Measurements from ENCODE around the gene MZT2A.
"Not testable (repeated sequence)": the region's sequence is repeated elsewhere in the genome, so short reads cannot be mapped to it uniquely, and the experiment has no call there.

Gene MZT2A

DNA sequence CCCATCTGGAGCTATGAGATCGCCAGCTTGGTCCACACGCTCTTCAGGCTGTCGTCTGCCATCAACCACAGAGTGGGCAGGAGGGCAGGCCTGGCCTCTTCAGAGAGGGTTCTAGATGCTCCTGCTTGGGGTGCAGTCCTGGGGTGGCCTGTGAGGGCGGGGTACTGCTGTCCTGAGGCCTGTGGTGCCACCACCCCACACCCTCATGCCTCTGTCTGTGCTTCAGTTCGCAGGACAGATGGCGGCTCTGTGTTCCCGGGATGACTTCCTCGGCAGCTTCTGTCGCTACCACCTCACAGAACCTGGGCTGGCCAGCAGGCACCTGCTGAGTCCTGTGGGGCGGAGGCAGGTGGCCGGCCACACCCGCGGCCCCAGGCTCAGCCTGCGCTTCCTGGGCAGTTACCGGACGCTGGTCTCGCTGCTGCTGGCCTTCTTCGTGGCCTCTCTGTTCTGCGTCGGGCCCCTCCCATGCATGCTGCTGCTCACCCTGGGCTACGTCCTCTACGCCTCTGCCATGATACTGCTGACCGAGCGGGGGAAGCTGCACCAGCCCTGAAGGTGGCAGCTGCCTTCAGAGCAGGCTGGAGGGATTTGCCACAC, 27.8 kb upstream of the MZT2A start:
- not testable (repeated sequence) for DNase-seq

DNA sequence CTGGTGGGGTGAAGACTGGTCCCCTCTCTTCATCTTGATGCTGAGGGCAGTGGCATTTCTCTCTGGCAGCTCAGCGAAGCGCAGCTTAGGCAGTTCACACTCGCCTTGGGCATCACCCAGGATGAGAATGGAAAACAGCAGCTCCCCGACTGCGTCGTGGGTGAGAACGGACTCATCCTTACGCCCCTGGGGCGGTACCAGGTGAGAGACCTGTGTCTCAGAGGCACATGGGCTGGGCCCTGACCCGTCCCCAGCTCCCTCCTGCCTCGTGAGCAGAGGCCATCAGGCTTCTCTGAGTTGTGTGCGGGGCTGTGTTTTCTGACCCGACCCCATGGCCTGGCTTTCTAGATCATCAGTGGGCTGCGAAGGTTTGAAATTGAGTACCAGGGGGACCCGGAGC, 27.3 kb upstream of the MZT2A start:
- no peak for DNase-seq

DNA sequence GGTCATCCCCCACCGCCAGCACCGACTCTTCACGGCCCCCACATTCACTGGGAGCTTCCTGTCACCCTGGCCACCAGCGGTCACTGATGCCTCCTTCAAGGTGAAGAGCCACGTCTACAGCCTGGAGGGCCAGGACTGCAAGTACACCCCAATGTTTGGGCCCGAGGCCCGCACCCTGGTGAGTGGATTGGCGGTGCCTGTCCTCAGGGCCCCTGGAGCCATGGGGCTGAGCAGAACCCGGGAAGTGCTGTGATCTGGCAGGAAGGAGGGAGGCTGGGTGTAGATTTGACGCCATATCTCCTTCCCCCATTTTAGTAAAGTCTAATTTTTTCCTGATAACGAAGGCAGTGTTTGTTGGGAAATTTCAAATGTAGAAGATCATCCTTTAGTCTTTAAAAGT, 26.3 kb upstream of the MZT2A start:
- not testable (repeated sequence) for DNase-seq

GRCh38 chr2:131517856-131518255, 25.7 kb upstream of the MZT2A start:
- not testable (repeated sequence) for DNase-seq

DNA sequence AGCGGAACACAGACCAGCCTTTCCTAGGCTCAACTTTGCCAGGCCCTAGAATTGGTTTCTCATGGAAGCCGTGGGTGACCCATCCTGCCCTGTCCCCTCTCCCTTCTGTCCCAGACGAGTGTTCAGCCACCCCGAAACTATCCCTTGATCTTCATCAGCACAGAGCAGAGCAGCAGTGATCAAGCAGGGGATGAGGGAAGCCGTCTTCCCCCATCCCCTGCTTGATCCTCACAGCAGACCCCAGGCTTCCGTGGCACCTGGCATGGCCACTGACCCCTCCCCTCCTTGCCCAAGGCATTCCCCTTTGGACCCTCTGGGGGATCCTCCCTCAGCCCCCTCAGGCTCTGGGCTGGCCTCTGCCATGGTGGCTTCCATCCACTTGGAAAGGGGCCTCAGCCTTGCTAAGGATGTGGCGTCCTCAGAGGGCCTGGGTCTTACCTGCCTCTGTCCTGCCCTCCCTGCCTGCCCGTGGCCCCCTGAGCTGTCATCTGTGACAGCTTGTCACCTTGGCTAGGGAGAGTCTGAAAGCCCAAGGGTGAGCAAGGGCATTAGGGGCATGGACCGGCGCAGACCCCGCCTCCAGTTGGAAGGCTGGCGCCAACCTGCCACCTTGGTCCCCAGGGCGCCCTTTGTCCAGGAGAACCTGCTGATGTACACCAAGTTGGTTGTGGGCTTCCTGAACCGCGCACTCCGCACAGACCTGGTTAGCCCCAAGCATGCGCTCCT, 25.1 kb upstream of the MZT2A start:
- no peak for DNase-seq

DNA sequence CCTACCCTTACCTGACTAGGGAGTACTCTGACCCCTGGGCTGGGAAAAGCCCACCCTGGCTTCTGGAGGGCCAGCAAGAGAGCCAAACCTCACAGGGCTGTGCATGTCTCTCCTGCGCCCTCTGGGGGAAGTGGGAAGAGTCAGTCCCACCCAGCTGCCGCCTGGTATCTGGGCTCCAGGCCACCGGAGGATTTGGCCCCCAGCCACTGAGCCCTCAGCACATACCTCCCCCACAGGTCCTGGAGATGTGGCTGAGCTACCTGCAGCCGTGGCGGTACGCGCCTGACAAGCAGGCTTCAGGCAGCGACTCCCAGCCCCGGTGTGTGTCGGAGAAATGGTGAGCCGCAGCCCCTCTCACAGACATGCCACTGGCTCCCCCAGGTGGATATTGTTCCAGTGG, 24.4 kb upstream of the MZT2A start:
- not testable (repeated sequence) for DNase-seq

DNA sequence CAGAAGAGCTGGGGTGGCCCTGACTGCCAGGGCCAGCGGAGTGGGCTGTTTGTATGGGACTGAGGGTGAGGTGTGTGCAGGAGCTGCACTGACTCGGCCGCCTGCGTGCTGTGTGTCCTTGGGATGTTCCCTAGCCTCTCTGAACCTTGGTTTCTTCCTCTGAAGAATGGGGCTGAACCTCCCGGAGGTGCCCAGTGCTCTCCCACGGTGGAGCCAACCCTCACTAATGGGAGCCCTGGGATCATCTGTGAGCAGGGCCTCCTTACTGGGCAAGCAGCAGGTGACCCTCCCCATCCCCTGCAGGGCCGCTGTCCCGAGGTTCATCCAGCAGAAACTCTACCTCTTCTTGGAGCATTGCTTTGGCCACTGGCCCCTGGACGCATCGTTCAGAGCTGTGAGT, 23.8 kb upstream of the MZT2A start:
- DNase-seq: no peak

- DNase-seq: not testable (repeated sequence)
These were observed 23.0 kb upstream of the MZT2A start for GRCh38 chr2:131515235-131515634.

- not testable (repeated sequence) for DNase-seq
These were observed 22.4 kb upstream of the MZT2A start for GRCh38 chr2:131514408-131515166.

- not testable (repeated sequence) for DNase-seq
These were observed 20.0 kb upstream of the MZT2A start for GRCh38 chr2:131511969-131512870.

- not testable (repeated sequence) for DNase-seq
These were observed 19.2 kb upstream of the MZT2A start for GRCh38 chr2:131511291-131511968.

- DNase-seq: no peak
These were observed 17.4 kb upstream of the MZT2A start for GRCh38 chr2:131509615-131510014.

GRCh38 chr2:131504082-131504750, 12.0 kb upstream of the MZT2A start:
- DNase-seq: not testable (repeated sequence)

DNA sequence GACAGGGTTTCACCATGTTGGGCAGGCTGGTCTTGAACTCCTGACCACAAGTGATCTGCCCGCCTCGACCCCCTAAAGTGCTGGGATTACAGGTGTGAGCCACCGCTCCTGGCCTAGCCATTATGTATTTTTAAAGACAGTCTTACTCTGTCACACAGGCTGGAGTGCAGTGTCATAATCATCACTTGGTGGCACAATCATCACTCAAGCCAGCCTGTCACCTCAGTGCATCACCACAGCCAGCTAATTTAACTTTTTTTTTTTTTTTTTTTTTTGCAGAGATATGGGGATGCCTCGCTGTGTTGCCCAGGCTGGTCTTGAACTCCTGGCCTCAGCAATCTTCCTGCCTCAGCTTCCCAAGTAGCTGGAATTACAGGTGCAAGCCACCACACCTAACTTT, 11.4 kb upstream of the MZT2A start:
- DNase-seq: not testable (repeated sequence)

- DNase-seq: peak; percentile 45
These were observed 6.2 kb upstream of the MZT2A start for GRCh38 chr2:131498321-131498973.

DNA sequence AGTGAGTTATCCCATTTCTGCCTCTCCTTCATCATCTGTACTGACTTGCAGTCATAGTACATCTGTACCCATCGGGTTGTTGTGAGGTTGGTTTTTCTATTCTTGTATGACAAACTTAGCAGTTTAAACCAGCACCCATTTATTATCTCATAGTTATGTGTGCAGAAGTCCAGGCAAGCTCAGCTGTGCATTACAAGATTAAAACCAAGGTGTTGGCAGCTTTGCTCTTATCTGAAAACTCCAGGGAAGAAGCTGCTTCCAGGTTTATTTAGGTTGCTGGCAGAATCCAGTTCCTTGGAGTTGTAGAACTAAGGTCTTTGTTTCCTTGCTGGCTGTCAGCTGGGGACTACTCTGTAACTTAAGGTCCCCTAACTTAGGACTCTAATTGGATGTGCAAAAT, 3.3 kb upstream of the MZT2A start:
- not testable (repeated sequence) for DNase-seq

DNA sequence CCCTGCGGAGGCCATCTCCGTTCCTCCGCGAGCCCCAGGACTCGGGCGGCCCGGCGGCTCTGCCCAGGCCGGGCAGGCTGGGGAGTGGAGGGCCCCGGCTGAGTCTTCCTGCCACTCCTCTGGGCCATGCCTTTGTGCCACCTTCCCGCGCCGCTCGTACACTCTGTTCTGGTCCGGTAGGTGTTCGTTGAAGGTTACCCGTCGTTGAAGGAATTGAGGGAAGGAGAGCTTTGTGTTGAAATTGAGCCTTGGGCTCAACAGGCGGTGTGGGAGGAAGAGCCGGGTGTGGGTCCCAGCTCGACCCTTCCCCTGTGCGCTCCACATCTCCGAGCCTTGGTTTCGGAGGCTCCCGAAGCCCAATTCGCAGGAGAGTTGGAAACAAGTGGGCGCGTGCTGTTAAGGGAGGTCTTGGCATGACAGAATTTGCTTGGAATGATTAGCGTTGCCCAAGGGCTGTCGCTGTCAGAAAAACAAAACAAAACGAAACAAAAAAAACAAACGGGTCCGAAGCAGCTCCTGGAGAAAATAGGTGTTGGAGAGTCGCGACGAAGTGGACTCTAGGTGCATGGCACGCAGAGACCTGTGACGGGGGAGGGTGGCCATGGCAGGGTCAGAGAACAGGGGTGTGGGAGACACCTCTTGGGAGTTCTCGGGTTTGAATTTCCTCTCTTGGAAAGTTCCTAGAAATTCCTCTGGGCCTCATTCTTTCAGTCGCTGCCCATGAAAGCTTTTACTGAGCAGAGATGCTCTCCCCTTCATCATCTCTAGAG, 1.2 kb upstream of the MZT2A start:
- no peak for DNase-seq

- DNase-seq: peak; percentile 96
These were observed 411 bp upstream of the MZT2A start for GRCh38 chr2:131492418-131493198.

DNA sequence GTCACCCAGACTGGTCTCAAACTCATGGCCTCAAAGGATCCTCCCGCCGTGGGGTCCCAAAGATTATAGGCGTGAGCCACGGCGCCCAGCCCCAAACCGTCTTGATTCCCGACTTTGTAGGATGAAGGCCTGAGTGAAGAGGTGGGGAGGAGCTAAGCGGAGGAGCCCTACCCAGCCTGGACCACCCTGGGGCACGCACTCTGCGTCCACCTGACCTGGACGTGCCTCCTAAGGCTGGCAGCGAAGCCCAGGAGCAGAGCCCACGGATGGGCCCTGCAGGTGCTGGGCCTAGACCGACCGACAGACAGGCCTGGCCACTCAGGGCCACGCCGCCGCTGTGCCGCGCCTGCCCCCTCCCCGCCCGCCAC, 744 bp downstream of the MZT2A start:
- peak; percentile 32 for DNase-seq

Data from activated CD4-positive, alpha-beta T cell treated with anti-CD3 and anti-CD28 coated beads for 48 hours (primary cell).